Gastroesophageal sphincter (tissue), 3 donors: Measurements from ENCODE around the gene SHKBP1.

ENCODE experiments used
- CTCF ChIP-seq, 4 experiments: fragments of 200-600 bp in 2 of 4; fragments of 450-650 bp in 2 of 4; sonication (generic) in 1 of 4; IDR thresholded peaks; one replicate each; pipeline ENCODE4 v1.5.1; 2017 to 2019; ENCODE audit warnings: antibody characterized with exemption in 4 of 4, mild to moderate bottlenecking in 2 of 4, moderate library complexity in 2 of 4
- POLR2A ChIP-seq, 2 donors: fragments of 450-650 bp; IDR thresholded peaks; one replicate each; pipeline ENCODE4 v1.6.1; 2017; ENCODE audit warnings: antibody characterized with exemption in 2 of 2, mild to moderate bottlenecking in 2 of 2, moderate library complexity in 1 of 2
- POLR2AphosphoS5 ChIP-seq: sonication (generic); formaldehyde crosslinking; IDR thresholded peaks from one replicate; pipeline ENCODE4 v1.6.1; 2017; ENCODE audit warnings: antibody characterized with exemption

DNA sequence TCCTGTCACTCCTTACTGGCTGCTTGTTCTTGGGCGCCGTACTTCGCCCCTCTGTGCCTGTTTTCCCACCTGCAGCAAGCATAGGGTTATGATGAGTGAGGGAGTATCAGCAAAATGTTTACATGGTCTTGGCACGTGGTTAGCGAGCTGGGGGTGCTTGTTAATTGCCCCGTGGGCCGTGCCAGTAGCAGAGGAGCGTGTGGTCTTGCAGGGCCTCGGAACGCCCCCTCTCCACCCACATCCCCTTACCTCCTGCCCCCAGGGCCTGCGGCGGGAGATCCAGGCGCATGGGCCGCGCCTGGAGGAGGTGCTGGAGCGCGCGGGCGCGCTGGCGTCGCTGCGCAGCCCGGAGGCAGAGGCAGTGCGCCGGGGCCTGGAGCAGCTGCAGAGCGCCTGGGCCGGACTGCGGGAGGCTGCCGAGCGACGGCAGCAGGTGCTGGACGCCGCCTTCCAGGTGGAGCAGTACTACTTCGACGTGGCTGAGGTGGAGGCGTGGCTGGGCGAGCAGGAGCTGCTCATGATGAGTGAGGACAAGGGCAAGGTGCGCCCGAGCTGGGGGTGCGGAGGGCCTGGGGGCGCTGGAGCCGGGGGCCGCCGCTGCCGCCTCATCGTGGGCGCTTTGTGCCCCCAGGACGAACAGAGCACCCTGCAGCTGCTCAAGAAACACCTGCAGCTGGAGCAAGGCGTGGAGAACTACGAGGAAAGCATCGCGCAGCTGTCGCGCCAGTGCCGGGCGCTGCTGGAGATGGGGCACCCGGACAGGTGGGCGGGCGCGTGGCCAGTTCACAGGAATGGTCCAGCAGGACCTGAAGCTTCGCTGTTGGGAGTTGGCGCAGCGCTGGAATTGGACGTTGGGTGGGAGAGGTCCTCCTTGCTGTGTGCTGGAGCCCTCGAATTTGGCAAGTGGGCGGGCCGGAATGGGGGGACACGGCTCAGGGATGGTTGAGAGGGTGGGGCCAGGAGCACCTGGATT lies 22.5 kb upstream of the SHKBP1 start:
- no peak for TF ChIP-seq CTCF (IDR thresholded peaks at IDR 0.05)
- TF ChIP-seq POLR2AphosphoS5 = no peak
- no peak for TF ChIP-seq POLR2A (IDR thresholded peaks at IDR 0.05)
